Measurements from ENCODE around the gene ROM1. TPM values are rescaled to one million over a fixed set of nuclear protein-coding genes. Genes with fewer than 3 reads are reported as not detected.

The ROM1 gene
- total and polyA plus RNA-seq, 5 donors, result 6.1 to 7.9 (median 6.8) TPM

DNA sequence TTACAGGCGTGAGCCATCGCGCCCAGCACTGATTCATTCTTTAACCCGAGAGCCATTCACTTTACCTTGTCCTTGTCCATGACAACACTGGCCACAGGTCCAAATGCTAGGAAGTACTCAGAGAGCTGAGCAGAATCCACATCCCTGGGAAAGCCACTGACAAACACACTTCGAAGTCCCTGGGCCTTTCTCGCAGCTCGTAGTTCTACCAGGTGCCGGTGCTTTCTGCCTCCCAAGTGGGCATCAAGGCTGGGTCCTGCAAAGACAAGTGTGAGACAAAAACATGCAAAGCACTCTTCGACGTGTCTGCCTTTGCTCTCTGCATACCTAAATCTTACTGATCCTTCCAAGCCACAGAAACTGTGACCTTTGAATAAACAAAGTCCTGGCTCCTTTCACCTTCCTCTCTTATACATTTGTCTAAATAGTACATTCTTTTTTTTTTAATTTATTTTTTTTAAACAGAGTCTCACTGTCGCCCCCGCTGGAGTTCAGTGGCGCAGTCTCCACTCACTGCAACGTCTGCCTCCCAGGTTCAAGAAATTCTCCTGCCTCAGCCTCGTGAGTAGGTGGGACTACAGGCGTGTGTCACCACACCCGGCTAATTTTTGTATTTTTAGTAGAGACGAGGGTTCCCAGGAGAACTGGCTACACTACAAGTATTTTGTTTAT is 24.0 kb upstream of the ROM1 start:
- ATAC-seq, result no peak

GRCh38 chr11:62591448-62592145 is 21.5 kb upstream of the ROM1 start, which contains the start of gene TUT1:
Gene TUT1 (minus strand): TSS chr11:62591523. CDS start chr11:62591485, 38 bp downstream.
- ATAC-seq (peak; percentile 95 to 96), DNase-seq (peak; percentile 95 to 97 (median 97))
- intact Hi-C loops (cut with DNase I), result loop anchor here in 1 of 4 donors (10.0 kb wide), 1 partner anchor 63 kb away; the partner anchor contains the start of gene INTS5
- H3K27ac ChIP-seq (ENCODE audit: low read length), result peak within 1 kb of the TSS; percentile 97
- H3K4me1 ChIP-seq (ENCODE audit: control insufficient read depth, insufficient read depth, low read length), result peaks cover 9% of the 10 kb centered on the region
- WGBS, result under 1% methylated on average over 58 of the region's 58 CpGs
- H3K27me3 ChIP-seq (ENCODE audit: control insufficient read depth, insufficient read depth), result no peaks in the 10 kb centered on the region
- peak within 1 kb of the TSS; percentile 79 for H3K4me3 ChIP-seq (ENCODE audit: low read length)
- H3K9me3 ChIP-seq (ENCODE audit: control insufficient read depth, low read length), result no peaks in the 10 kb centered on the region

More for the DNA sequence above, 24.0 kb upstream of the ROM1 start:
- DNase-seq, result no peak
- intact Hi-C loops (cut with DNase I), result no loop called here
- H3K27me3 ChIP-seq (ENCODE audit: control insufficient read depth, insufficient read depth), result no peaks in the 10 kb centered on the region
- no peaks in the 10 kb centered on the region for H3K9me3 ChIP-seq (ENCODE audit: control insufficient read depth, low read length)
- no peak overlapping the region for H3K27ac ChIP-seq (ENCODE audit: low read length)
- no peak overlapping the region for H3K4me3 ChIP-seq (ENCODE audit: low read length)
- 69% methylated on average over 18 of the region's 18 CpGs for WGBS
- peaks cover 9% of the 10 kb centered on the region for H3K4me1 ChIP-seq (ENCODE audit: control insufficient read depth, insufficient read depth, low read length)

GRCh38 chr11:62592146-62592815 is 20.8 kb upstream of the ROM1 start:
- peaks cover 9% of the 10 kb centered on the region for H3K4me1 ChIP-seq (ENCODE audit: control insufficient read depth, insufficient read depth, low read length)
- H3K4me3 ChIP-seq (ENCODE audit: low read length), result peak overlapping the region; percentile 53
- DNase-seq (peak in 1 of 3 donors; percentile 15), ATAC-seq (peak; percentile 20 to 34)
- intact Hi-C loops (cut with DNase I), result loop anchor here in 1 of 4 donors (10.0 kb wide), 1 partner anchor 63 kb away; the partner anchor contains the start of gene INTS5
- WGBS, result 10% methylated on average over 17 of the region's 17 CpGs
- H3K27ac ChIP-seq (ENCODE audit: low read length), result peak overlapping the region; percentile 97
- H3K9me3 ChIP-seq (ENCODE audit: control insufficient read depth, low read length), result no peaks in the 10 kb centered on the region
- no peaks in the 10 kb centered on the region for H3K27me3 ChIP-seq (ENCODE audit: control insufficient read depth, insufficient read depth)

GRCh38 chr11:62592989-62593421 is 20.1 kb upstream of the ROM1 start:
- DNase-seq (no peak), ATAC-seq (no peak)
- intact Hi-C loops (cut with DNase I), result loop anchor here in 1 of 4 donors (10.0 kb wide), 1 partner anchor 62 kb away; the partner anchor contains the start of gene INTS5
- no peaks in the 10 kb centered on the region for H3K9me3 ChIP-seq (ENCODE audit: control insufficient read depth, low read length)
- peak overlapping the region; percentile 97 for H3K27ac ChIP-seq (ENCODE audit: low read length)
- peaks cover 9% of the 10 kb centered on the region for H3K4me1 ChIP-seq (ENCODE audit: control insufficient read depth, insufficient read depth, low read length)
- H3K27me3 ChIP-seq (ENCODE audit: control insufficient read depth, insufficient read depth), result no peaks in the 10 kb centered on the region
- WGBS, result 75% methylated on average over 8 of the region's 8 CpGs
- no peak overlapping the region for H3K4me3 ChIP-seq (ENCODE audit: low read length)

DNA sequence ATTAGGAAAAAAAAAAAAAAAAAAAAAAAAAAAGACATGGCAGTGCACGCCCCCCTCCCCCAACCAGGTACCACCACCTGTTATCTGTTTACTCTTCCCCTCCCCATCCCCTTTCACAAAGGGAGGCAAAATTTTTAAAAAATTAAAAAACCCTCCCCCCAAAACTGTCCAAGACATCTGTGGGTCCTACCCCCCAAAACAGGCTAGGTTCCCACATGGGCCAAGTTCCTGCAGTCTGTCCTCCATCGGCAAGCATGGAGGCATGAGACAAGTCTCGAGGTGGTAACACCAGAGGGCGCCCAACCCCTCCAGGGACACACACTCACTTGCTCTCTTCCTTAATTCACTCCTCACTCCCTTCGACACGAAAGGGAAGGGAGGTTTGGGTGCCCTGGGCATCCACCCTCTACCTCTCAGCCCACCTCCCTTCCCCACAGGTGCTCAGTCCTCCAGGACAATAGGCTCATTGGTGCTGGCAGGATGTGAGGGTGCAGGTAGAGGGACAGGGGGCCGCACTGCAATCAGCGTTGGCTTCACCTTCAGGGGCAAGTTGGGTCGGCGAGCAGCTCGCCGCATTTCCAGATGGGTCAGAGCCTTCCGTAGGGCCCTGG is 19.5 kb upstream of the ROM1 start:
- Histone ChIP-seq H3K4me3 (ENCODE audit: low read length) (no peak overlapping the region), H3K27ac (ENCODE audit: low read length) (no peak overlapping the region), H3K4me1 (ENCODE audit: control insufficient read depth, insufficient read depth, low read length) (peaks cover 9% of the 10 kb centered on the region), H3K9me3 (ENCODE audit: control insufficient read depth, low read length) (no peaks in the 10 kb centered on the region), H3K27me3 (ENCODE audit: control insufficient read depth, insufficient read depth) (no peaks in the 10 kb centered on the region)
- ATAC-seq, result peak; percentile 2 to 8
- DNase-seq, result peak; percentile 82 to 93 (median 89)
- intact Hi-C loops (cut with DNase I), result loop anchor here in 1 of 4 donors (10.0 kb wide), 1 partner anchor 61 kb away; the partner anchor contains the start of gene INTS5
- 57% methylated on average over 13 of the region's 13 CpGs for WGBS

DNA sequence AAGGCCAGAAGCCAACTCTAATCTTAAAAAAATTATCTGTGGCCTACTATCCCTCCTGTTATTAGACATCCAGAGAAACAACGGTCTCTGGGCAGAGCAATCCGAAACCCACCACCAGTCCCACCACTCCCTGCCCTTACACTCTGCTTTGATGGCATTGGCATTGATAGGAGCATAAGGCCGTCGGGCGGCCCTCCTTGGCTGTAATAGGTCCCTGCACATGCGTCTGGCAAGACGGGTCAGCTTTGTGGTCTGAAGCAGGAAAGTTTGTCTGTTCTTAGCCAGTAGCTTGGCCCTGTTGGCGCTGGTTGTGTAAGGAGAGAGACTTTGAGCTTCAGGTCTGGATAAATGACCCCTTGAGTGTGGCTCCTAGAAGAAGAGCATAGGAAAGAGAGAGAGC is 17.9 kb upstream of the ROM1 start:
- H3K9me3 ChIP-seq (ENCODE audit: control insufficient read depth, low read length), result no peaks in the 10 kb centered on the region
- no peak overlapping the region for H3K27ac ChIP-seq (ENCODE audit: low read length)
- H3K4me1 ChIP-seq (ENCODE audit: control insufficient read depth, insufficient read depth, low read length), result peaks cover 10% of the 10 kb centered on the region
- ATAC-seq, result no peak
- 82% methylated on average over 8 of the region's 8 CpGs for WGBS
- no peak overlapping the region for H3K4me3 ChIP-seq (ENCODE audit: low read length)
- no peaks in the 10 kb centered on the region for H3K27me3 ChIP-seq (ENCODE audit: control insufficient read depth, insufficient read depth)
- peak in 1 of 3 donors; percentile 59 for DNase-seq
- intact Hi-C loops (cut with DNase I), result loop anchor here in 1 of 4 donors (10.0 kb wide), 1 partner anchor 60 kb away; the partner anchor contains the start of gene INTS5

- H3K27ac ChIP-seq (ENCODE audit: low read length), result peak overlapping the region; percentile 40
- no peaks in the 10 kb centered on the region for H3K27me3 ChIP-seq (ENCODE audit: control insufficient read depth, insufficient read depth)
- H3K9me3 ChIP-seq (ENCODE audit: control insufficient read depth, low read length), result no peaks in the 10 kb centered on the region
- H3K4me3 ChIP-seq (ENCODE audit: low read length), result no peak overlapping the region
- 35% methylated on average over 7 of the region's 7 CpGs for WGBS
- intact Hi-C loops (cut with DNase I), result loop anchor here in 1 of 4 donors (10.0 kb wide), 1 partner anchor 56 kb away; the partner anchor contains the start of gene INTS5
- H3K4me1 ChIP-seq (ENCODE audit: control insufficient read depth, insufficient read depth, low read length), result peaks cover 2% of the 10 kb centered on the region
- DNase-seq (peak; percentile 97 to 98 (median 97)), ATAC-seq (peak; percentile 84 to 86)
These were observed 13.9 kb upstream of the ROM1 start for GRCh38 chr11:62599069-62599696.

DNA sequence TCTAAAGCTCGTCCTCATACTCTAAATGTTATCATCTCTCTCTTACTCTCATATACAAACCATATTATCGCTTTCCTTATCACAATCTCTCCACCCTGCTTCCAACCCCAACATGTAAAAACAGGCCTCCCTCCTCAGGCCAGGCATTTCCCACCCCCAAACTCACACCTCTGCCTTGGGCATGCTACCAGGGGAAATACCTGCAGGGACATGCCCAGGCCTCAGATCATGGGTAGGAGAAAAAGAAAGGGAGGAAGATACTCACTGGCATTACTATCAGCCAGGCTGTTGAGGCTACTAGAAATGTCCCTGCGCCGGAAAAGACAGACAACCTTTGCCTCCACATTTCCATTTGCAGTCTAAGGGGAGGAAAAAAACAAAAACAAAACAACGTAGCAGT is 13.2 kb upstream of the ROM1 start:
- ATAC-seq (no peak), DNase-seq (no peak)
- H3K9me3 ChIP-seq (ENCODE audit: control insufficient read depth, low read length), result no peaks in the 10 kb centered on the region
- H3K27ac ChIP-seq (ENCODE audit: low read length), result peak overlapping the region; percentile 21
- intact Hi-C loops (cut with DNase I), result loop anchor here in 1 of 4 donors (10.0 kb wide), 1 partner anchor 55 kb away; the partner anchor contains the start of gene INTS5
- H3K4me1 ChIP-seq (ENCODE audit: control insufficient read depth, insufficient read depth, low read length), result peaks cover 2% of the 10 kb centered on the region
- no peaks in the 10 kb centered on the region for H3K27me3 ChIP-seq (ENCODE audit: control insufficient read depth, insufficient read depth)
- 35% methylated on average over 5 of the region's 5 CpGs for WGBS
- peak overlapping the region; percentile 7 for H3K4me3 ChIP-seq (ENCODE audit: low read length)

DNA sequence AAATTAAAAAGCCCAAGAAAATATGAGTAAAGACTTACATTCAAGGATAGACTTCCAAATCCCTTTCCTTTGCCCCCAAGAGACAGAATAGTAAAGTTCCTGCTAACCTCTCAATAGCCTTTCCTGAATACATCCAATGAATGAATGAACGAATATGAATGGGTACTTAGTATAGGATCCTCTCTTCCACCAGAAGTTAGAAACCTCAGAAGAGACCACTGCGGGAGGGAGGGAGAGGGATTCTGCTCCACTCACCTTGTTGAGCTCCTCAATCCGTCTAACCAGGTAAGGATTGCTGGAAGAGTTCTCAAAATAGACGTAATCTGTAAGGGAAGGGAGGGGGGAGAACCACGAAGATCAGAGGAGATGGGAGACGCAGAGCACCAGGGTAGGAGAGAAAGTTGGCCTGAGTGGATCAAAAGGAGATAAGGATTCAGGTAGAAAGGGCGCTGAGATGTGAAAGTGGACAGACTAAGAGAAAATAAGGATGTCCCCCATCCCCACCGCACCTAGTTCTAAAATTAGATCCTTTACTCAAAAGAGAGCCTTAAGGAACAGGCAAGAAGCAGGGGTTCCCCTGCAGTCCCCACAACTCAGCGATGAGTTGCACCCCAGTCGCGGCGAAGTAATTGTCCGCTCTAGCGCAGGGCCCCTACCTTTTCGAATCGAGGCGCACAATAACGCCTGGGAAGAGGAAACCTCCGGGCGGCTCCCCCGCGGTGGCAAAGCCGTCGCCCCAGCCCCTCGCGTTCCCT is 12.5 kb upstream of the ROM1 start:
- ATAC-seq (no peak), DNase-seq (no peak)
- Histone ChIP-seq H3K27ac (ENCODE audit: low read length) (peak overlapping the region; percentile 94), H3K4me1 (ENCODE audit: control insufficient read depth, insufficient read depth, low read length) (peaks cover 2% of the 10 kb centered on the region), H3K4me3 (ENCODE audit: low read length) (peak overlapping the region; percentile 94), H3K27me3 (ENCODE audit: control insufficient read depth, insufficient read depth) (no peaks in the 10 kb centered on the region), H3K9me3 (ENCODE audit: control insufficient read depth, low read length) (no peaks in the 10 kb centered on the region)
- 1% methylated on average over 26 of the region's 26 CpGs for WGBS
- intact Hi-C loops (cut with DNase I), result no loop called here

Measured in right cardiac atrium (tissue), 5 donors.